ENCODE measurements around the gene GPR15. TPM values are rescaled to one million over a fixed set of nuclear protein-coding genes. Genes with fewer than 3 reads are reported as not detected.

GPR15 gene
- total and polyA plus RNA-seq, 10 of the 15 experiments (the other 5 are each of a cell fraction or from before 2014, with no cell fraction given) = 70.7 to 150 (median 115) TPM

DNA sequence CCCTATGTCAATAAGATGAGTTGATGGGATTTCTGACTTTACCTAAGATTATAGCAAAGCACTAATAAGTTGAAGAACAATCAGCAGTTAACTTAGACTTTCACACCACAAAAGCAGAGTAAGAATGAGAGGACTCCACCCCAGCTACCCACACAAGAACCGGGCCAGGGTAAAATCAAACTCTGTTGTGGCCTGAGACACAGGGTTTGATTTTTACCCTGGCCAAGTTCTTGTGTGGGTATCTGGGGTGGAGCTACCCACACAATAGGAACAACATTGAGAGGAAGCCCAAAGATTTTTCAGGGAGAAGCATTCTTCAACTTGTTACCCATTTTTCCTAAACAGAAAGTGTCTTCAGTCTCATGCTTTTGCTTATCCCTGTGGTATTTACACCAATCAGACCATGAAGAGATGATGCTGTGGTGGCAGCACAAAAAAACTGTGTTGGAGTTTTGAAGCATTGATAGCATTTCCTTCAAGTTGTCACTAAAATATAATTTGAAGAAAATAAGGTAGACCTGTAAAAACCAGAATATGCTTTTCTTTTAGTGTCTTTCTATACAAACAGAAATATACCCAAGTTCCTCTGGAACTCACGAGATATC, 36.0 kb downstream of the GPR15 start (continued):
- TF ChIP-seq, protein P1, sequence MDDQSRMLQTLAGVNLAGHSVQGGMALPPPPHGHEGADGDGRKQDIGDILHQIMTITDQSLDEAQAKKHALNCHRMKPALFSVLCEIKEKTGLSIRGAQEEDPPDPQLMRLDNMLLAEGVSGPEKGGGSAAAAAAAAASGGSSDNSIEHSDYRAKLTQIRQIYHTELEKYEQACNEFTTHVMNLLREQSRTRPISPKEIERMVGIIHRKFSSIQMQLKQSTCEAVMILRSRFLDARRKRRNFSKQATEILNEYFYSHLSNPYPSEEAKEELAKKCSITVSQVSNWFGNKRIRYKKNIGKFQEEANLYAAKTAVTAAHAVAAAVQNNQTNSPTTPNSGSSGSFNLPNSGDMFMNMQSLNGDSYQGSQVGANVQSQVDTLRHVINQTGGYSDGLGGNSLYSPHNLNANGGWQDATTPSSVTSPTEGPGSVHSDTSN (IDR thresholded peaks at IDR 0.05; ENCODE audit: insufficient replicate concordance, low read depth, low read length) = no peak
- TF ChIP-seq GATAD2B (conservative IDR thresholded peaks at IDR 0.05; ENCODE audit: low read depth) (no peak), NFYA (IDR thresholded peaks at IDR 0.05; ENCODE audit: borderline replicate concordance, low read depth, low read length) (no peak), POLR2AphosphoS2 (IDR thresholded peaks at IDR 0.05; ENCODE audit: low read depth, low read length) (no peak), KDM1A (IDR thresholded peaks at IDR 0.05; ENCODE audit: borderline replicate concordance) (no peak), YY1 (IDR thresholded peaks at IDR 0.05; ENCODE audit: low read depth, low read length) (0 out of 2 replicates have a peak, but pooled peaks have one; percentile 32), ATF7 (IDR thresholded peaks at IDR 0.05; ENCODE audit: low read depth) (0 out of 2 replicates have a peak, but pooled peaks have one; percentile 8), CHD4 (IDR thresholded peaks at IDR 0.05) (no peak), BHLHE40 (IDR thresholded peaks at IDR 0.05; ENCODE audit: borderline replicate concordance in 1 of 2, low read depth in 2 of 2, low read length in 1 of 2) (no peak), MYC (IDR thresholded peaks at IDR 0.05; ENCODE audit: insufficient read depth, insufficient read length, insufficient replicate concordance, low read length, severe bottlenecking) (no peak), FOXM1 (IDR thresholded peaks at IDR 0.05; ENCODE audit: low read depth, low read length) (0 out of 2 replicates have a peak, but pooled peaks have one; percentile 22), TBL1XR1 (IDR thresholded peaks at IDR 0.05; ENCODE audit: low read depth, low read length) (no peak), ZZZ3 (IDR thresholded peaks at IDR 0.05; ENCODE audit: control insufficient read depth, insufficient read length, low read depth) (no peak), NFIC (IDR thresholded peaks at IDR 0.05; ENCODE audit: low read depth, low read length) (peak; percentile 48), ZBTB40 (IDR thresholded peaks at IDR 0.05; ENCODE audit: borderline replicate concordance) (no peak), IRF4 (IDR thresholded peaks at IDR 0.05; ENCODE audit: low read depth, low read length) (peak; percentile 52; the same call in 1 of the 2 replicates), STAT1 (conservative IDR thresholded peaks at IDR 0.05) (no peak), SPI1 (IDR thresholded peaks at IDR 0.05; ENCODE audit: borderline replicate concordance, insufficient read depth, low read depth, low read length) (no peak), BACH1 (IDR thresholded peaks at IDR 0.05; ENCODE audit: borderline replicate concordance) (no peak)
- TF ChIP-seq, protein P2, sequence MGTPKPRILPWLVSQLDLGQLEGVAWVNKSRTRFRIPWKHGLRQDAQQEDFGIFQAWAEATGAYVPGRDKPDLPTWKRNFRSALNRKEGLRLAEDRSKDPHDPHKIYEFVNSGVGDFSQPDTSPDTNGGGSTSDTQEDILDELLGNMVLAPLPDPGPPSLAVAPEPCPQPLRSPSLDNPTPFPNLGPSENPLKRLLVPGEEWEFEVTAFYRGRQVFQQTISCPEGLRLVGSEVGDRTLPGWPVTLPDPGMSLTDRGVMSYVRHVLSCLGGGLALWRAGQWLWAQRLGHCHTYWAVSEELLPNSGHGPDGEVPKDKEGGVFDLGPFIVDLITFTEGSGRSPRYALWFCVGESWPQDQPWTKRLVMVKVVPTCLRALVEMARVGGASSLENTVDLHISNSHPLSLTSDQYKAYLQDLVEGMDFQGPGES (IDR thresholded peaks at IDR 0.05) = no peak
- TF ChIP-seq, protein P3, sequence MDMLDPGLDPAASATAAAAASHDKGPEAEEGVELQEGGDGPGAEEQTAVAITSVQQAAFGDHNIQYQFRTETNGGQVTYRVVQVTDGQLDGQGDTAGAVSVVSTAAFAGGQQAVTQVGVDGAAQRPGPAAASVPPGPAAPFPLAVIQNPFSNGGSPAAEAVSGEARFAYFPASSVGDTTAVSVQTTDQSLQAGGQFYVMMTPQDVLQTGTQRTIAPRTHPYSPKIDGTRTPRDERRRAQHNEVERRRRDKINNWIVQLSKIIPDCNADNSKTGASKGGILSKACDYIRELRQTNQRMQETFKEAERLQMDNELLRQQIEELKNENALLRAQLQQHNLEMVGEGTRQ (IDR thresholded peaks at IDR 0.05; ENCODE audit: borderline replicate concordance, low read depth, low read length) = no peak
- TF ChIP-seq, protein P4, sequence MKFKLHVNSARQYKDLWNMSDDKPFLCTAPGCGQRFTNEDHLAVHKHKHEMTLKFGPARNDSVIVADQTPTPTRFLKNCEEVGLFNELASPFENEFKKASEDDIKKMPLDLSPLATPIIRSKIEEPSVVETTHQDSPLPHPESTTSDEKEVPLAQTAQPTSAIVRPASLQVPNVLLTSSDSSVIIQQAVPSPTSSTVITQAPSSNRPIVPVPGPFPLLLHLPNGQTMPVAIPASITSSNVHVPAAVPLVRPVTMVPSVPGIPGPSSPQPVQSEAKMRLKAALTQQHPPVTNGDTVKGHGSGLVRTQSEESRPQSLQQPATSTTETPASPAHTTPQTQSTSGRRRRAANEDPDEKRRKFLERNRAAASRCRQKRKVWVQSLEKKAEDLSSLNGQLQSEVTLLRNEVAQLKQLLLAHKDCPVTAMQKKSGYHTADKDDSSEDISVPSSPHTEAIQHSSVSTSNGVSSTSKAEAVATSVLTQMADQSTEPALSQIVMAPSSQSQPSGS (IDR thresholded peaks at IDR 0.05; ENCODE audit: low read length) = peak; percentile 63; the same call in 1 of the 2 replicates

Measured in GM12878 (cell line).